NT2/D1 (cell line): ENCODE data around the gene HS6ST2.

Experiments
- DNase-seq: peaks from one replicate; pipeline ENCODE4 v3.0.0-alpha.2; 2011; ENCODE audit warnings: low read depth, low spot score
- H3K27me3 ChIP-seq: 2 replicates; pipeline ENCODE4 v1.6.0; 2011; ENCODE audit warnings: mild to moderate bottlenecking; ENCODE audit not compliant: insufficient read length, insufficient read depth
- H3K36me3 ChIP-seq: 2 replicates; pipeline ENCODE4 v1.6.1; 2011; ENCODE audit warnings: mild to moderate bottlenecking, low read length, mixed read lengths; ENCODE audit not compliant: insufficient read depth, insufficient read length
- H3K4me1 ChIP-seq: 2 replicates; pipeline ENCODE4 v1.5.1; 2011; ENCODE audit not compliant: insufficient read depth, insufficient read length
- H3K4me3 ChIP-seq: 2 replicates; pipeline ENCODE4 v1.5.1; 2011; ENCODE audit warnings: low read depth; ENCODE audit not compliant: insufficient read length
- H3K9ac ChIP-seq: 2 replicates; pipeline ENCODE4 v1.6.0; 2011; ENCODE audit warnings: low read depth; ENCODE audit not compliant: insufficient read length
- H3K9me3 ChIP-seq: 2 replicates; pipeline ENCODE4 v1.5.1; 2011; ENCODE audit warnings: mild to moderate bottlenecking, low read length; ENCODE audit not compliant: insufficient read depth
- SUZ12 ChIP-seq: IDR thresholded peaks from 2 replicates; pipeline ENCODE4 v1.6.1; 2011; ENCODE audit not compliant: insufficient read length, insufficient read depth; ENCODE audit errors: extremely low read depth
- YY1 ChIP-seq: IDR thresholded peaks from 2 replicates; pipeline ENCODE4 v1.6.1; 2011; ENCODE audit not compliant: insufficient read length, insufficient read depth
- ZNF274 ChIP-seq: IDR thresholded peaks from 2 replicates; pipeline ENCODE4 v1.6.1; 2011; ENCODE audit warnings: mild to moderate bottlenecking, low read depth, low read length

HS6ST2 gene

DNA sequence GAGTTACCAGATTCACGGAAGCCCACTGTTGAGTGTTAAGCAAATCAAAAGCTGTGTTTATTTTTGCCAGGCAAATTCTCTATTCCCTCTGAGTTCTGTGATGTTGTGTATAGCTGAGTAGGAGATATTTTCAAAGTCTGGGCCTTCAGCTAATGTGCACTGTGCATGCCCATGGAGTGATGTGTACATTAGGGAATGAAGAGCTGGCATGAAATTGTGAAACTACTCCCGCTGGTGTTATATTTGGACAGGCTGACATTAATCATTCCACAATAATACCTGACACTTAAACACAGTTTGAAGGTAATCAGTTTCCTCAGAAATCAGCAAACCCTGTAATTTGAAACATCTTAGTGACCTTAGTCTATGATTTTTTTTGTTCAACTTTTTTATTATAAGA lies 381.5 kb downstream of the HS6ST2 start:
- no peak overlapping the region for H3K4me3 ChIP-seq
- no peak overlapping the region for H3K9ac ChIP-seq
- DNase-seq: no peak
- H3K36me3 ChIP-seq: no peaks in the 10 kb centered on the region
- H3K27me3 ChIP-seq: no peaks in the 10 kb centered on the region
- H3K4me1 ChIP-seq: no peaks in the 10 kb centered on the region
- TF ChIP-seq YY1: no peak
- TF ChIP-seq ZNF274: no peak
- TF ChIP-seq SUZ12: no peak
- no peaks in the 10 kb centered on the region for H3K9me3 ChIP-seq
